CD4-positive, alpha-beta T cell treated with Interleukin-17A for 1 hour (primary cell): ENCODE measurements around the gene PJA2.

Experiments used
- DNase-seq: peaks from one replicate; pipeline ENCODE4 v3.0.0-alpha.2; 2020

PJA2 gene

GRCh38 chr5:109407913-109408312 lies 1.9 kb downstream of the PJA2 start:
- DNase-seq, result no peak

- DNase-seq, result no peak
Observed at GRCh38 chr5:109406719-109407118, 3.1 kb downstream of the PJA2 start.

GRCh38 chr5:109404428-109404960 lies 5.3 kb downstream of the PJA2 start:
- DNase-seq, result no peak

- DNase-seq, result no peak
Observed at GRCh38 chr5:109403469-109403868, 6.3 kb downstream of the PJA2 start.

GRCh38 chr5:109399092-109399759 lies 10.5 kb downstream of the PJA2 start:
- no peak for DNase-seq

- DNase-seq, result no peak
Observed at GRCh38 chr5:109396965-109397364, 12.8 kb downstream of the PJA2 start.

GRCh38 chr5:109394806-109395205 lies 15.0 kb downstream of the PJA2 start:
- no peak for DNase-seq

GRCh38 chr5:109390188-109390587 lies 19.6 kb downstream of the PJA2 start:
- no peak for DNase-seq

- DNase-seq, result no peak
Observed at GRCh38 chr5:109388407-109388806, 21.4 kb downstream of the PJA2 start.

GRCh38 chr5:109387408-109387974 lies 22.3 kb downstream of the PJA2 start:
- DNase-seq, result no peak

GRCh38 chr5:109378095-109378494 lies 31.7 kb downstream of the PJA2 start:
- DNase-seq, result no peak

- DNase-seq, result peak; percentile 18
Observed at GRCh38 chr5:109374625-109375024, 35.1 kb downstream of the PJA2 start.

GRCh38 chr5:109373932-109374331 lies 35.8 kb downstream of the PJA2 start:
- DNase-seq, result no peak

GRCh38 chr5:109370343-109370742 lies 39.4 kb downstream of the PJA2 start:
- no peak for DNase-seq

GRCh38 chr5:109365653-109366052 lies 44.1 kb downstream of the PJA2 start:
- DNase-seq, result no peak

- no peak for DNase-seq
Observed at GRCh38 chr5:109364977-109365376, 44.8 kb downstream of the PJA2 start.

GRCh38 chr5:109359642-109360041 lies 50.1 kb downstream of the PJA2 start:
- DNase-seq, result no peak

- DNase-seq, result no peak
Observed at GRCh38 chr5:109357807-109358206, 52.0 kb downstream of the PJA2 start.

GRCh38 chr5:109354761-109355160 lies 55.0 kb downstream of the PJA2 start:
- no peak for DNase-seq

GRCh38 chr5:109351988-109352864 lies 57.5 kb downstream of the PJA2 start:
- DNase-seq, result no peak

- DNase-seq, result no peak
Observed at GRCh38 chr5:109350537-109351270, 59.1 kb downstream of the PJA2 start.

GRCh38 chr5:109349388-109349787 lies 60.4 kb downstream of the PJA2 start:
- DNase-seq, result no peak
